Astrocyte (in vitro differentiated cells and primary cell): ENCODE measurements around the gene DRD1. TPM values are rescaled to one million over a fixed set of nuclear protein-coding genes. Genes with fewer than 3 reads are reported as not detected.

Experiments
- DNase-seq: peaks from one replicate; pipeline ENCODE4 v3.0.0-alpha.2; 2010; ENCODE audit warnings: low read depth
- FAIRE-seq: peaks from 2 replicates; lab custom pipeline; 2011; peaks lifted over from hg19 to GRCh38; lab: Jason Lieb, UNC
- H2AFZ ChIP-seq: 2 replicates; pipeline ENCODE4 v1.6.0; 2012; ENCODE audit warnings: low read depth, low read length, inconsistent platforms
- H3K27ac ChIP-seq: 2 replicates; pipeline ENCODE4 v1.5.1; 2011; ENCODE audit warnings: low read depth, low read length, inconsistent platforms
- H3K27me3 ChIP-seq: 2 replicates; pipeline ENCODE4 v1.6.0; 2011; ENCODE audit warnings: low read length, inconsistent platforms; ENCODE audit not compliant: insufficient read depth
- H3K36me3 ChIP-seq: 2 replicates; pipeline ENCODE4 v1.5.1; 2011; ENCODE audit warnings: low read length, inconsistent platforms; ENCODE audit not compliant: insufficient read depth
- H3K4me1 ChIP-seq: 2 replicates; pipeline ENCODE4 v1.5.1; 2011; ENCODE audit warnings: low read length, inconsistent platforms; ENCODE audit not compliant: insufficient read depth
- H3K4me2 ChIP-seq: 2 replicates; pipeline ENCODE4 v1.6.0; 2012; ENCODE audit warnings: low read length, inconsistent platforms
- H3K4me3 ChIP-seq: 2 replicates; pipeline ENCODE4 v1.5.1; 2011; ENCODE audit warnings: low read depth, mild to moderate bottlenecking, low read length, inconsistent platforms; ENCODE audit not compliant: insufficient read depth
- H3K79me2 ChIP-seq: 2 replicates; pipeline ENCODE4 v1.6.0; 2012; ENCODE audit warnings: mild to moderate bottlenecking, low read length, inconsistent platforms; ENCODE audit not compliant: insufficient read depth
- H3K9ac ChIP-seq: 2 replicates; pipeline ENCODE4 v1.6.0; 2012; ENCODE audit warnings: mild to moderate bottlenecking, low read length, inconsistent platforms
- H3K9me3 ChIP-seq: 2 replicates; pipeline ENCODE4 v1.5.1; 2012; ENCODE audit warnings: low read depth, mild to moderate bottlenecking, low read length, inconsistent platforms; ENCODE audit not compliant: insufficient read depth
- H4K20me1 ChIP-seq: 2 replicates; pipeline ENCODE4 v1.6.0; 2012; ENCODE audit warnings: low read length, inconsistent platforms; ENCODE audit not compliant: insufficient read depth
- H3K27ac Mint-ChIP-seq: one replicate; pipeline ENCODE4 v1.8.0; 2021; ENCODE audit warnings: mild to moderate bottlenecking, mixed read lengths; ENCODE audit not compliant: unreplicated experiment
- H3K27me3 Mint-ChIP-seq: one replicate; pipeline ENCODE4 v1.8.0; 2021; ENCODE audit warnings: low read depth, mixed read lengths; ENCODE audit not compliant: unreplicated experiment
- H3K36me3 Mint-ChIP-seq: one replicate; pipeline ENCODE4 v1.8.0; 2021; ENCODE audit warnings: low read depth, mixed read lengths; ENCODE audit not compliant: unreplicated experiment
- H3K4me1 Mint-ChIP-seq: one replicate; pipeline ENCODE4 v1.8.0; 2021; ENCODE audit warnings: low read depth, mixed read lengths; ENCODE audit not compliant: unreplicated experiment
- H3K4me3 Mint-ChIP-seq: one replicate; pipeline ENCODE4 v1.8.0; 2021; ENCODE audit warnings: mild to moderate bottlenecking, moderate library complexity, mixed read lengths; ENCODE audit not compliant: unreplicated experiment
- H3K9me3 Mint-ChIP-seq: one replicate; pipeline ENCODE4 v1.8.0; 2021; ENCODE audit warnings: mild to moderate bottlenecking, mixed read lengths; ENCODE audit not compliant: unreplicated experiment
- CTCF ChIP-seq: IDR thresholded peaks from 2 replicates; pipeline ENCODE4 v1.5.1; 2011; ENCODE audit warnings: low read depth, mild to moderate bottlenecking, inconsistent platforms, low read length, moderate library complexity; ENCODE audit not compliant: insufficient read depth
- EZH2 ChIP-seq: IDR thresholded peaks from 2 replicates; pipeline ENCODE4 v1.6.1; 2012; ENCODE audit warnings: mild to moderate bottlenecking, low read length, inconsistent platforms; ENCODE audit not compliant: insufficient read depth
- total RNA-seq: library from RNA; stranded (reverse); gene quantifications from 2 replicates; pipeline ENCODE4 v1.2.1, GENCODE V29; 2021

DRD1 gene
- total RNA-seq, 1 donor from 2014 or later: 0.23 TPM

GRCh38 chr5:175394601-175395000 is 49.4 kb downstream of the DRD1 start:
- H2AFZ ChIP-seq: no peak overlapping the region
- no peaks in the 10 kb centered on the region for H3K9me3 ChIP-seq
- H3K4me3 ChIP-seq: no peak overlapping the region
- H3K9ac ChIP-seq: no peak overlapping the region
- no peaks in the 10 kb centered on the region for H3K36me3 ChIP-seq
- Mint-ChIP-seq H3K9me3 (peaks cover 3% of the 10 kb centered on the region), H3K4me3 (no peak overlapping the region), H3K27ac (no peak overlapping the region), H3K27me3 (peaks cover 11% of the 10 kb centered on the region), H3K36me3 (no peaks in the 10 kb centered on the region), H3K4me1 (no peaks in the 10 kb centered on the region)
- no peaks in the 10 kb centered on the region for H3K79me2 ChIP-seq
- DNase-seq: no peak
- no peaks in the 10 kb centered on the region for H3K4me1 ChIP-seq
- no peak overlapping the region for H3K4me2 ChIP-seq
- FAIRE-seq: no peak
- no peak for TF ChIP-seq EZH2
- TF ChIP-seq CTCF: no peak
- H3K27ac ChIP-seq: no peak overlapping the region
- no peaks in the 10 kb centered on the region for H4K20me1 ChIP-seq
- no peaks in the 10 kb centered on the region for H3K27me3 ChIP-seq

- Mint-ChIP-seq H3K4me1 (no peaks in the 10 kb centered on the region), H3K27me3 (peaks cover 11% of the 10 kb centered on the region), H3K36me3 (no peaks in the 10 kb centered on the region), H3K9me3 (peaks cover 5% of the 10 kb centered on the region), H3K27ac (no peak overlapping the region), H3K4me3 (no peak overlapping the region)
- Histone ChIP-seq H3K9me3 (no peaks in the 10 kb centered on the region), H3K4me2 (no peak overlapping the region), H3K9ac (no peak overlapping the region), H3K27me3 (no peaks in the 10 kb centered on the region), H3K79me2 (no peaks in the 10 kb centered on the region), H3K27ac (no peak overlapping the region), H4K20me1 (no peaks in the 10 kb centered on the region), H3K4me3 (no peak overlapping the region), H3K36me3 (no peaks in the 10 kb centered on the region), H2AFZ (no peak overlapping the region), H3K4me1 (no peaks in the 10 kb centered on the region)
- TF ChIP-seq CTCF: no peak
- FAIRE-seq: no peak
- DNase-seq: no peak
Measured at GRCh38 chr5:175393897-175394296, 50.1 kb downstream of the DRD1 start.

- DNase-seq: no peak
- Histone ChIP-seq H3K27me3 (peaks cover 8% of the 10 kb centered on the region), H3K9me3 (no peaks in the 10 kb centered on the region), H3K36me3 (no peaks in the 10 kb centered on the region), H3K4me3 (no peak overlapping the region), H4K20me1 (no peaks in the 10 kb centered on the region), H3K79me2 (no peaks in the 10 kb centered on the region), H3K4me1 (no peaks in the 10 kb centered on the region), H2AFZ (no peak overlapping the region), H3K9ac (no peak overlapping the region), H3K4me2 (no peak overlapping the region), H3K27ac (no peak overlapping the region)
- Mint-ChIP-seq H3K27me3 (peaks cover 14% of the 10 kb centered on the region), H3K4me1 (no peaks in the 10 kb centered on the region), H3K9me3 (peaks cover 5% of the 10 kb centered on the region), H3K27ac (no peak overlapping the region), H3K36me3 (no peaks in the 10 kb centered on the region), H3K4me3 (no peak overlapping the region)
- no peak for TF ChIP-seq CTCF
- no peak for FAIRE-seq
Measured at GRCh38 chr5:175392236-175392635, 51.7 kb downstream of the DRD1 start.
